Measurements from ENCODE around the gene MAP4. TPM values are rescaled to one million over a fixed set of nuclear protein-coding genes. Genes with fewer than 3 reads are reported as not detected.

MAP4 gene
- polyA plus RNA-seq, 3 donors: 174 to 176 (median 175) TPM

DNA sequence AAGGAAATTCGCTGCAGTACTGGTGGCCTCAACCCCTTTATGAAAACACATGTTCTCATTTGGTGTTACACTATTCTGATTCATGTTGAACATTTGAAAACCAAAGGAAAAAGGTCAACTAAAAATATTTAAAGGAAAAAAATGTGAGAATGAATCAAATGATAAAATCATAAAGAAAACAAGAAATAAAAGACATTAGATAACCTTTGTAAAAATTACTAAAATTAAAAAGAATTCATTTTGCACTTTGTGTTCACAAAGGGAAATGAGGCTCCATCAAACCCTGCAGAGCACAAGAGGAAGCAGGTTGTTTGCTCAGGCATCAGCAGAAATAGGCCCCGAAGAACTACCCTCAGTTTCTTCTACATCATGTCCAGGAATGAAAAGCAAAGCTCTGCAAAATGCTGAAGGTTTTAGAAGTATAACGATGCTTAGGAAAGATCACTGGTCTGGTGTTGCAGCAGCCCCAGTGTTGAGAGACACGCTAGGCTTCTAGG, 41.2 kb downstream of the MAP4 start:
- no peak for DNase-seq

DNA sequence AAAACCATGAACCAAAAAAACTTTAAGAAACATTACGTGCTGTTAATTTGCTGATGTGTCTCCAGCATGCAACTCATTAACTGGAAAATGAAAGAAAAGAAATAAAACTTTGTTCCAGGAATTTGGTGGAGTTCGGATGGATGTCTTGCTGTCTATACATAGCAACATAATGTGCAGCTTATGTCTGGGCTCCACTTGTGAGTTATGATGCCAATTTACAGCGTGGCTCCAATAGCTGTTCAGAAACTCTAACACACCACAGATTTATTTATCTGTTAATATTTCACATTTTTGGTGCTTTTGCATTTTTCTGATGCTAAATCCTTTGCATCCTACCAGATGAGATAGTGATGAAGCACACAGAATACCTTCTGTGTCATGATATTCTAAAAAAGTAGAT, 45.1 kb downstream of the MAP4 start:
- no peak for DNase-seq

DNA sequence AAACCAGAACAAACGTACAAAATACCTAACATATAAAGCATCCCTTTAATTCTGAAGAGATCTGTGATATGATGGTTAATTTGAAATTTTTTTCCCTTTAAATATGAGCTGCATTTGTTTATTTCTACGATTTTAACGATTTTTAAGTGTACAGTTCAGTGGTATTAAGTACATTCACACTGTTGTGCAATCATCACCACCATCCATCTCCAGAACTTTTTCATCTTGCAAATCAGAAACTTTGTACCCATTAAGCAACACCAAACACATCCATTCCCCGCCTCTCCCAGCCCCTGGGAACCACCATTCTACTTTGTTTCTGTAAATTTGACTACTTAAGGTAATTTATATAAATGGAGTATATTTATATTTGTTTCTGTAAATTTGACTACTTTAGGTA, 51.5 kb downstream of the MAP4 start:
- DNase-seq: no peak

DNA sequence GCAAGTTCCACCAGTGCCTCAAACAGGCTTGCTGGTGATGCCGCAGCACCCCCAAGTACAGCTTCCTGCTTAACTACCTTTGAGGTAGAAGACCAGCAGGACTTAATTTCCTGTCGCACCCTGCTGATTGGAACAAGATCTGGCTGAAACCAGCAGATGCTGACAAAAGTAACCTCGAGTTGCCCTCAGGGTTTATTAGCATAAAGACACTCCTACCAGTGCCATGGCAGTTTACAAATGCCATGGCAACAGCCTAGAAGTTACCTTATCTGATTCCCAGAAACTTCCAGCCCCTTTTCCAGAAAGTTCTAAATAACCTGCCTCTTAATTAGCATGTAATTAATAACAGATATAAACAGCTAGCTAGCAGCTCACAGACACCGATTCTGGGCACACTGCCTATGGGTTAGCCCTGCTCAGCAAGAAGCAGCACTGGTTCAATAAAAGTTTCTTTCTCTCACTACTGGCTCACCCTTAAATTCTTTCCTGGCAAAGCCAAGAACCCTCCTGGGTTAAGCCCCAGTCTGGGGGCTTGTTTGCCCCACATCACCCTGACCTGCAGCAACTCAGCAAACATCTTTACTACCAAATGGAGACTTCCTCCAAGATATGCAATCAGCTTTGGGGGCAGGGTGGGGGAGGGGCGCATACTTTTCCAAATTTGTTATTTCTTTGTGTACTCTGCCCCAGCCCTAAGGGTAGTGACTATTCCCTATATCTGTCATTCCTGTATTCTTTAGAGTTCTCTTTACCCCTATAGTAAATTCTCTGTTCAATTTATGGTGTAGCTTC, 54.2 kb downstream of the MAP4 start:
- peak; percentile 63 for DNase-seq

GRCh38 chr3:47961036-47961435, 55.2 kb downstream of the MAP4 start:
- DNase-seq: no peak

DNA sequence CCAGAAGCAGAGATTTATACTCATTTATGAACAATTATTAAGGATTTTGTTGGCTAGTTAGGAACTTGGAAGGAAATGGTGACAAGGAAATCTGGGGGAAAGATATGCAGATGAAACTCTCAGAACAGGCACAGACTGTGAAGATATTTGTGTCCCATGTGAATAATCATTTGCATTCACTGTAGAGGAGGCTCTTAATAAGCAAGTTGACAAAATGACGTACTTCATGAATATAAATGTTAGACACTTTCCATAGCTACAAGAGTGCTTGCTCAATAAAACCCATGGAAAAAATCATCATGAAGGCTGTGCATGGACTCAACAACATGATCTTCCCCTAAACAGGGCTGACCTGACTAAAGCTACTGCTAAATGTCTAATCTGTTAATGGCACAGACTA, 59.7 kb downstream of the MAP4 start:
- DNase-seq: no peak

- no peak for DNase-seq
Measured at GRCh38 chr3:47954567-47954966, 61.6 kb downstream of the MAP4 start.

- peak; percentile 55 for DNase-seq
Measured at GRCh38 chr3:47950453-47951169, 65.6 kb downstream of the MAP4 start.

GRCh38 chr3:47949979-47950378, 66.2 kb downstream of the MAP4 start:
- no peak for DNase-seq

DNA sequence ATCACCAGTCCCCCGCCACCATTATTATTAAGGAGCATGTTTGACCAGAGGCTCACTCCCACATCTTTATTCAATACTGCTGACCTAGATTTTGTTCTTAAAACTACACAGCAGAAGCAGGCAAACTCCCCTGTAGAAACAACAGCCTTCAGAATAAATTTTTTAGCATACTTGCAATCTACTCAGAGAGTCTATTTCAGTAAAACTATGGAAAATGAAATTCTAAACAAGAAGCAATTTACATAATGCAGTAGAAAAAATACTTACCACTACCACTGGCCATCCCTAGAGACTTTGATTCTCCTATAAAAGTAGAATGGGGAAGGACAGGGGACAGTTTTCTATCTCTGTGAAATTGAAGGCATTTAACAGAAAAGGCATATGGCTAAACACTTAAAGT, 76.0 kb downstream of the MAP4 start:
- no peak for DNase-seq

GRCh38 chr3:47932421-47932820, 83.8 kb downstream of the MAP4 start:
- no peak for DNase-seq

DNA sequence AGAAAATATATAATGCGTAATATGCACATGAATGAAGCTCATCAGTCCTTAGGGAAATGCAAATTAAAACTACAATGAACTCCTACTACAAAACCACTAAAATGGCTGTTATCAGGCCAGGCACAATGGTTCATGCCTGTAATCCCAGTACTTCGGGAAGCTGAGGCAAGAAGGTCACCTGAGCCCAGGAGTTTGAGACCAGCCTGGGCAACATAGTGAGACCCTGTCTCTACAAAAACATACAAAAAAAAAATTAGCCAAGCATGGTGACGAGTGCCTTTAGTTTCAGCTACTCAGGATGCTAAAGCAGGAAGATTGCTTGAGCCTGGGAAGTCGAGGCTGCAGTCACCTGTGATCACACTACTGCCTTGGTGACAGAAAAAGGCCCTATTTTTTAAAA, 85.2 kb downstream of the MAP4 start:
- DNase-seq: no peak

DNA sequence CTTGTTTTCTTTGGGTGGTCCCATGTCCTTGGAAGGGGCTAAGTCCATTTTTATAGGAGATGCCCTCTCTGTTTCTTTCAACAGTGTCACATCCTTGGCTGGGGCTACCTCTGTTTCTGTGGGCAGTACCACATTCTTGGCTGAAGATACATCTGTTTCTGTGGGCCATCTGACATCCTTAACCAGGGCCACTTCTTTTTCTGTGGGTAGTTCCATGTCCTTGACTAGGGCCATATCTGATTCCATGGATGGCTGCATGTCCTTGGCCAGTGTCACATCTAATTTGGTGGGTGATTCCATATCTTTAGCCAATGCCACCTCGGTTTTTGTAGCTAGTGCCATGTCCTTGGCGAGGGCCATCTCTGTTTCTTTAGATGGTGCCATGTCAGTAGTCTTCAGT, 99.5 kb downstream of the MAP4 start:
- DNase-seq: no peak

DNA sequence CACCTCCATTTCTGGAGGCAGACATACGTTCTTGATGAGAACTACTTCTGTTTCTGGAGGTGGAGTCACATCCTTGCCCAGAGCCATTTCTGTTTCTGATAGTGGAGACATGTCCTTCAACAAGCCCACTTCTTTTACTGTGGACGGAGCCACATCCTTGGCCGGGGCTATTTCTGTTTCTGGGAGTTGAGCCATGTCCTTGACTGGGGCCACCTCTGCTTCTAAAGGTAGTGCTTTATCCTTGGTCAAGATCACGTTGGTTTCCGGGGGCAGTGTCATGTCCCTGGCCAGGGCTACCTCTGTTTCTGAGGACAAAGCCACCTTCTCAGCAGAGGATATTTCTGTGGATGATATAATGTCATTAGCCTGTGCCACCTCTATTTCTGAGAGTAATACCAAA, 100.0 kb downstream of the MAP4 start:
- no peak for DNase-seq

GRCh38 chr3:47912006-47912504, 104.2 kb downstream of the MAP4 start:
- no peak for DNase-seq

- no peak for DNase-seq
Measured at GRCh38 chr3:47910777-47911440, 105.3 kb downstream of the MAP4 start.

DNA sequence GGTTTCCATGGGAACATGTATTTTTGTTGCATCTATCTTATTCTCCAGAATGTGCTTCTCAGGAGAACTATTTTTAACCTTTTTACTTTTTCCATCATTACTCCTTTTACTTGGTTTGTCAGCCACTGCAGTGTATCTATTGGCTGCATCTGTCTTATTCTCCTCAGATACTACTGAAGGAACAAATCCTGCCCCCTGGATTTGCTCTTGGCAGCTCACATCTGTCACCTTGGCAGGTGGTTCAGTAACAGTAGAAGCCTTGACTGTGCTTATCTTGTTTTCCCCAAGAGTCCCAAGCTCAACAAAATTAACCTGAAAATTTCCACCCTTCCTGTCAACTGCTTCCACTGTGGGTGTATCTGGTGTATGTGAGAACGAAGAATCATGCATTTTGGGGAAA, 106.0 kb downstream of the MAP4 start:
- no peak for DNase-seq

DNA sequence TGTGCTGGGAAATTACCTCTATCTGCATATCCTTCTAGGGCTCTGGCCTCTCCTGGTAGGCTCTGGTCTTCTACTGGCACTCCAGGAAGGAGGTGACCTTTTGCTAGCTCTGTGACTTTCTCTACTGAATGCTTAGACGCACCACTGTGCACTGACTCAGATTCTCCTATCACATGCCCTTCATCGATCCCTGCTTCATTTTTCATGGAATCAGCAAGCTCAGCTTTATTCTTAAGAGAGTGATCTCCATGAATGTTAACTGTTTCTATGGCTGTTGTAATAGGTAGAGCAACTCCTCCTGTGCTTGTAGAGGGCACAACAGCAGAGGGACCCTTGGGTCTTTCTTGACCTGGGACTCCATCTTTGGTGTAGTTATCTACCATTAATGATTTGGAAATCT, 106.6 kb downstream of the MAP4 start:
- DNase-seq: no peak

DNA sequence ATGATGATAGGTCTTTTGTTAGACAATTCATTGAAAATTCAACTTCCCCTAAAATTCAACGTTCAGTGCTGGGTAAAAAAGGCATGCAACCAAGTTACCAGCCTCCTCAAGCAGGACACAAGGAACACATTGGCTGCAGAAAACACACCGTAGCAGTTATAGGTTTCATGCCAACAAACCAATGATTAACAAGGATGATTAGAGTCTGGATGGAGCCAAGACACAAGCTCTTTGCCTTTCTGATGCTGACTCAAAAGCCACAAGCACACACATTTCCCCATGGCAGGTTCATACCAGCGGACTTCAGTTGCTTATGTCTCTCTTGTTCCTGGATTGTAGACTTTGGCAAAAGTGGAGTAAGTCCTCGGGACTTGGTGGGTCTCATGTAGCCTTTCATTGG, 107.5 kb downstream of the MAP4 start:
- no peak for DNase-seq

DNA sequence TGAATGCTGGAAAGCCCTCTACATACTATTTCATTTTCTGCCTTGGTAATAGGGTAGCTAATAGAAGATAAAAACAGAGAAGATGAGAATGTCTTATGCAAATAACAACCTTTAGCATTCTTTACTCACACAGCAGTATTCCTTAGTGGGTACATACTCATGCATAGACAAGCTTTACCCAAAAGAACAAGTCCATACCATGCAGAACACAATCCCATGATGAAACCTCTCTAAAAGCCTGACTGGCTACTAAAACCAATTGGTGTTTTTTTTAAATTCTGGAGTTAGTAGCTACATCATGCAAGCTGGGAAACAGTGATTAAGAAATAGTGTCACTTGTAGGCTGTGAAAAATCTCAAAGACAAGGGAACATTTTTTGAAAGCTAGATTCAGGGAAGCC, 108.4 kb downstream of the MAP4 start:
- no peak for DNase-seq

DNA sequence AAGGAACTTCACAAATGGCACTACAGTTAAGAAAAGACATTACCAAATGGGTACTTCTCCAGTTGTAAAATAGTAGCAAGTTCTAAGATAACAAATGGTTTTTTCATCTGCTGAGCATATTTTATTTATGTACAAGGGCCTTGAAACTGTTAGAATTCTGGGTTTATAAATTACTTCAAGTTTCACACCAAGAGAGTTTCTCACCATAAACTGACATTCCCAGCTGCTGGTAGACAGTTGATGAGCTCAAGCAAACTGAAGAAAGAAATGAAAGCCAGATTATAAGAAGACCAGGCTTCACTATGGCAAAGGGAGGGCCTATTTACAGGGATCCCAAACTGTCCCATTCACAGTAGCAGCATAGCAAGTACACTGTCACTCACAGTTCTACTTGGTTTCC, 113.5 kb downstream of the MAP4 start:
- DNase-seq: no peak

- DNase-seq: no peak
Measured at GRCh38 chr3:47901280-47901833, 114.9 kb downstream of the MAP4 start.
